Lower leg skin (tissue), 4 donors: ENCODE measurements around the gene STAP2. TPM values are rescaled to one million over a fixed set of nuclear protein-coding genes. Genes with fewer than 3 reads are reported as not detected.

Experiments
- DNase-seq, 2 donors: peaks; one replicate each; pipeline ENCODE4 v3.0.0-alpha.2; 2019; ENCODE audit warnings: low spot score in 2 of 2
- H3K4me3 ChIP-seq: fragments of 200-600 bp; sonication (generic); 2 replicates; pipeline ENCODE4 v1.5.1; 2017; ENCODE audit warnings: mild to moderate bottlenecking, low read depth; ENCODE audit not compliant: poor library complexity, severe bottlenecking
- CTCF ChIP-seq, 3 donors: fragments of 450-650 bp; IDR thresholded peaks; one replicate each; pipeline ENCODE4 v1.5.1; 2016; ENCODE audit warnings: antibody characterized with exemption in 3 of 3, mild to moderate bottlenecking in 3 of 3, moderate library complexity in 2 of 3
- POLR2A ChIP-seq, 2 donors: fragments of 450-650 bp; IDR thresholded peaks; one replicate each; pipeline ENCODE4 v1.6.1; 2016 to 2017; ENCODE audit warnings: antibody characterized with exemption in 2 of 2, mild to moderate bottlenecking in 1 of 2, moderate library complexity in 1 of 2
- WGBS, 2 donors: methylation state at CpG; one replicate each; pipeline ENCODE4 v1.1.5; 2018; 5-methylcytosine and 5-hydroxymethylcytosine counted together
- intact Hi-C: fragments of 100-400 bp; cut with DNase I; formaldehyde crosslinking; loops from one replicate; pipeline ENCODE4 v1.15.0; 2023; ENCODE audit warnings: low total_unique reads
- total RNA-seq, 4 donors: library from RNA; depleted of rRNA; stranded (reverse); fragments of >200 nt; gene quantifications; one replicate each; pipeline ENCODE4 v1.1.0, GENCODE V29; 2016

Gene STAP2
- total RNA-seq, 4 donors from 2014 or later = 78.5 to 159 (median 122) TPM

DNA sequence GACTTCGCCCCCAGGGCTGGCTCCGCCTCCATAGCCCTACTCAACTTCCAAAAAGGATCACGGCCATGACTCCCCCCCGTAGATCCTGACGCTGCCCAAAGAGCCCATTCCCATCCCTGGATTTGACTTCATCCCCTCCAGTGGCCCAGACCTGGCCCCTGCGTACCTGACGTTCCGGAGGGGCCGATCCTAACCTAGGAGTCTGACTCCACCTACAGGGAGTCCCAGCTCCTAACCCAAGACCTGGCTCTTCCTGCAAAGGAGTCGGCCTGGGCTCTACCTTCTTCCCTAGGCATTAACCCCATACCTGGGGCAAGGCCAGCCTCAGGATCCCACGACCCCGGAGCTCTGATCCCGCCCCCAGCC is 10.8 kb downstream of the STAP2 start:
- intact Hi-C loops = no loop called here
- H3K4me3 ChIP-seq = no peak overlapping the region
- TF ChIP-seq CTCF (IDR thresholded peaks at IDR 0.05) (no peak), POLR2A (IDR thresholded peaks at IDR 0.05) (no peak)
- WGBS, 2 donors = 13 to 31% methylated on average over 12 of the region's 13 CpGs
- no peak for DNase-seq

- DNase-seq = peak in 1 of 2 donors; percentile 95
- TF ChIP-seq POLR2A (IDR thresholded peaks at IDR 0.05) (no peak), CTCF (IDR thresholded peaks at IDR 0.05) (no peak)
- 32 to 39% methylated on average over 27 to 30 of the region's 30 CpGs for WGBS, 2 donors
- H3K4me3 ChIP-seq = no peak overlapping the region
- intact Hi-C loops = no loop called here
Observed at GRCh38 chr19:4327252-4327876, 11.3 kb downstream of the STAP2 start.

- 44 to 46% methylated on average over 26 to 33 of the region's 33 CpGs for WGBS, 2 donors
- no peak overlapping the region for H3K4me3 ChIP-seq
Observed at GRCh38 chr19:4326837-4327251, 11.8 kb downstream of the STAP2 start.

GRCh38 chr19:4326215-4326836 is 12.3 kb downstream of the STAP2 start:
- 58 to 68% methylated on average over 13 of the region's 13 CpGs for WGBS, 2 donors
- TF ChIP-seq POLR2A (IDR thresholded peaks at IDR 0.05) (no peak), CTCF (IDR thresholded peaks at IDR 0.05) (no peak)
- H3K4me3 ChIP-seq = no peak overlapping the region
- intact Hi-C loops = no loop called here
- no peak for DNase-seq

More at GRCh38 chr19:4326837-4327251, 11.8 kb downstream of the STAP2 start:
- DNase-seq = no peak
- TF ChIP-seq POLR2A (IDR thresholded peaks at IDR 0.05) (no peak), CTCF (IDR thresholded peaks at IDR 0.05) (no peak)
- intact Hi-C loops = no loop called here

DNA sequence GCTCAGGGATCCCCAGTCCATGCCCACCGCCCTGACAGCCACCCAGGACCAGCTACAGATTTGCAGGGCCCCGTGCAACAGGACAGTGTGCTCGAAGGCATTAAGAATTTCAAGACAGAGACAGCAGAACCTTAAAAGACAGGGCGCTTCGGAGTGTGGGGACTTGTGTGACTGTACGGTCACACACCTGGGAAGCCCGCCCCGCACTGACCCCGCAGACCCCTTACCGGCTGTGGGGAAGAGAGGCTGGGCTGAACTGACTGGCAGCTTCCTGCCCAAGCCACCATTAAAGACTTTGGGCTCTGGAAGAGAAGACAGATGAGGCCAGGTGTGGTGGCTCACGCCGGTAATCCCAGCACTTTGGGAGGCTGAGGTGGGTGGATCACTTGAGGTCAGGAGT is 14.4 kb downstream of the STAP2 start:
- TF ChIP-seq POLR2A (IDR thresholded peaks at IDR 0.05) (no peak), CTCF (IDR thresholded peaks at IDR 0.05) (no peak)
- no peak for DNase-seq
- no peak overlapping the region for H3K4me3 ChIP-seq
- intact Hi-C loops = no loop called here
- 67 to 83% methylated on average over 12 of the region's 12 CpGs for WGBS, 2 donors
